Activated CD4-positive, CD25-positive, alpha-beta regulatory T cell treated with anti-CD3 and anti-CD28 coated beads, Interleukin-2, amount 50 U/mL, for 24 hours (primary cell): Measurements from ENCODE around the gene ANK3.
"Not testable (repeated sequence)": the region's sequence is repeated elsewhere in the genome, so short reads cannot be mapped to it uniquely, and the experiment has no call there.

Experiments used
- ATAC-seq, 2 donors: fragments of 150-1000 bp; cut with Tn5 transposase; one replicate each; pipeline ENCODE4 v1.10.0; 2021; ENCODE audit warnings: mild to moderate bottlenecking in 1 of 2, moderate library complexity in 1 of 2

ANK3 gene

GRCh38 chr10:60303778-60304177 lies 85.9 kb downstream of the ANK3 start:
- no peak for ATAC-seq

- no peak for ATAC-seq
These were observed 89.5 kb downstream of the ANK3 start for GRCh38 chr10:60299961-60300883.

GRCh38 chr10:60299390-60299778 lies 90.3 kb downstream of the ANK3 start:
- ATAC-seq, result no peak

GRCh38 chr10:60298408-60299389 lies 91.0 kb downstream of the ANK3 start:
- no peak for ATAC-seq

- no peak for ATAC-seq
These were observed 93.6 kb downstream of the ANK3 start for GRCh38 chr10:60296073-60296472.

- ATAC-seq, result no peak
These were observed 94.4 kb downstream of the ANK3 start for GRCh38 chr10:60295028-60295937.

- ATAC-seq, result no peak
These were observed 96.0 kb downstream of the ANK3 start for GRCh38 chr10:60293581-60294175.

GRCh38 chr10:60292998-60293397 lies 96.7 kb downstream of the ANK3 start:
- no peak for ATAC-seq

GRCh38 chr10:60292536-60292935 lies 97.1 kb downstream of the ANK3 start:
- ATAC-seq, result not testable (repeated sequence)

GRCh38 chr10:60291344-60291930 lies 98.2 kb downstream of the ANK3 start:
- ATAC-seq, result no peak

- no peak for ATAC-seq
These were observed 99.1 kb downstream of the ANK3 start for GRCh38 chr10:60290558-60290957.

GRCh38 chr10:60289800-60290199 lies 99.9 kb downstream of the ANK3 start:
- no peak for ATAC-seq

- no peak for ATAC-seq
These were observed 101.4 kb downstream of the ANK3 start for GRCh38 chr10:60288256-60288655.

GRCh38 chr10:60286559-60286958 lies 103.1 kb downstream of the ANK3 start:
- no peak for ATAC-seq

- no peak for ATAC-seq
These were observed 106.3 kb downstream of the ANK3 start for GRCh38 chr10:60283397-60283796.

GRCh38 chr10:60282771-60283353 lies 106.8 kb downstream of the ANK3 start:
- ATAC-seq, result no peak

GRCh38 chr10:60281792-60282353 lies 107.8 kb downstream of the ANK3 start:
- no peak for ATAC-seq

GRCh38 chr10:60281331-60281730 lies 108.3 kb downstream of the ANK3 start:
- ATAC-seq, result no peak

- ATAC-seq, result no peak
These were observed 109.2 kb downstream of the ANK3 start for GRCh38 chr10:60280475-60280874.

GRCh38 chr10:60277656-60278055 lies 112.0 kb downstream of the ANK3 start:
- no peak for ATAC-seq

- ATAC-seq, result no peak
These were observed 113.4 kb downstream of the ANK3 start for GRCh38 chr10:60276232-60276631.
